ENCODE results near the gene GSK3A. TPM values are rescaled to one million over a fixed set of nuclear protein-coding genes. Genes with fewer than 3 reads are reported as not detected.
A peak's percentile ranks its signal among the peaks of the same experiment; 100 is the strongest.

Gene GSK3A
- total RNA-seq, 2 experiments from 2014 or later, result 30.5 to 31.7 TPM

DNA sequence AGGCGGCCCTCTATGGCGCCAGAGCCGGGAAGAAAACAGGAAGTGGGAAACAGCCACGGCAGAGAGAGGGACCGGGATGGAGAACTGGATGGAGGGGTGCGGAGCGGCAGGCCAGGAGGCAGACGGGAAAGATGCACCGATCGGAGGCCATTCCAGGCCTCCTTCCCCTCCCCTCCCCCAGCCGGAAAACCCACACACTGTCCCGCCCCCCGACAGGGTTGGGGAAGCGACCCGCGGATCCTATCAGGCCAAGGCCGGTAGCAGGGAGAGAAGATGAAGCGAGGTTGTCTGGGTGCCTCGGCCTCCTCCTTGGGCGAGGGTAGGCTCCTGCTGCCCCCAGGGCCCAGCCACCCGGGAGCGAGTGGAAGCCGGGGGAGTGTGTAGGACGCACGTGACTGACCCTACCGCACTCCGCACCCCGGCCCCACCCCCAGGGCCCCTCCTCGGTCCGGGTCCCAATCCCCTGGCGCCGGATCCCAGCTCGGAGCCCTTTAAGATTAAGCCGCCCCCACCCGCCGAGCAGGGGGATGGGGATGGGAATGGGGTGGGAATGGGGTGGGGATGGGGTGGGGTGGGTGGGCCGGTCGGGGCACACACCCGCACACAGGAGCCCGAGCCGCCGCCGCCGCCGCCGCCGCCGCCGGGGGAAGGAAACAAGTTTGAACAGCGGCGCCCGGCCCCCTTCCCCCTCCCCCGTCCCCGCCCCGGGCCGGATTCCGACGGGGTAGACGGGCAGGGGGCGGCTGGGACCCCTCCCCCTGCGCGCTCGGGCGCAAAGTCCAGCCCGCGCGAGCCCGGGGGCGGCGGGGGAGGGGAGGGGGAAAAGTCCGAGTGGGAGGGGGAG is 11.1 kb upstream of the GSK3A start:
- H3K9me3 Mint-ChIP-seq, result no peaks in the 10 kb centered on the region
- peaks cover 5% of the 10 kb centered on the region for H3K27me3 Mint-ChIP-seq
- H3K4me1 Mint-ChIP-seq (ENCODE audit: low read depth), result peaks cover 30% of the 10 kb centered on the region
- H3K4me3 Mint-ChIP-seq, result peak overlapping the region; percentile 95
- intact Hi-C loops (cut with micrococcal nuclease), result loop anchor here (2.0 kb wide), 1 partner anchor 15 kb away; the partner anchor contains the start of gene CIC
- H3K27ac Mint-ChIP-seq, result peak overlapping the region; percentile 91
- ATAC-seq (peak; percentile 17), DNase-seq (peak; percentile 74)
- POLR2A ChIA-PET, result interaction anchor here (0.6 to 15.0 kb wide), 4 partner anchors 17 to 292 kb away, joined by 3 to 119 read pairs (median 10); no protein-coding TSS in a partner anchor
- CTCF ChIA-PET, result interaction anchor here (4.1 kb wide), 1 partner anchor 25 kb away, joined by 29 read pairs; no protein-coding TSS in a partner anchor
- H3K36me3 Mint-ChIP-seq (ENCODE audit: low read depth), result peaks cover 24% of the 10 kb centered on the region
- TF ChIP-seq, protein P1, sequence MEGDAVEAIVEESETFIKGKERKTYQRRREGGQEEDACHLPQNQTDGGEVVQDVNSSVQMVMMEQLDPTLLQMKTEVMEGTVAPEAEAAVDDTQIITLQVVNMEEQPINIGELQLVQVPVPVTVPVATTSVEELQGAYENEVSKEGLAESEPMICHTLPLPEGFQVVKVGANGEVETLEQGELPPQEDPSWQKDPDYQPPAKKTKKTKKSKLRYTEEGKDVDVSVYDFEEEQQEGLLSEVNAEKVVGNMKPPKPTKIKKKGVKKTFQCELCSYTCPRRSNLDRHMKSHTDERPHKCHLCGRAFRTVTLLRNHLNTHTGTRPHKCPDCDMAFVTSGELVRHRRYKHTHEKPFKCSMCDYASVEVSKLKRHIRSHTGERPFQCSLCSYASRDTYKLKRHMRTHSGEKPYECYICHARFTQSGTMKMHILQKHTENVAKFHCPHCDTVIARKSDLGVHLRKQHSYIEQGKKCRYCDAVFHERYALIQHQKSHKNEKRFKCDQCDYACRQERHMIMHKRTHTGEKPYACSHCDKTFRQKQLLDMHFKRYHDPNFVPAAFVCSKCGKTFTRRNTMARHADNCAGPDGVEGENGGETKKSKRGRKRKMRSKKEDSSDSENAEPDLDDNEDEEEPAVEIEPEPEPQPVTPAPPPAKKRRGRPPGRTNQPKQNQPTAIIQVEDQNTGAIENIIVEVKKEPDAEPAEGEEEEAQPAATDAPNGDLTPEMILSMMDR (IDR thresholded peaks at IDR 0.05), result no peak

DNA sequence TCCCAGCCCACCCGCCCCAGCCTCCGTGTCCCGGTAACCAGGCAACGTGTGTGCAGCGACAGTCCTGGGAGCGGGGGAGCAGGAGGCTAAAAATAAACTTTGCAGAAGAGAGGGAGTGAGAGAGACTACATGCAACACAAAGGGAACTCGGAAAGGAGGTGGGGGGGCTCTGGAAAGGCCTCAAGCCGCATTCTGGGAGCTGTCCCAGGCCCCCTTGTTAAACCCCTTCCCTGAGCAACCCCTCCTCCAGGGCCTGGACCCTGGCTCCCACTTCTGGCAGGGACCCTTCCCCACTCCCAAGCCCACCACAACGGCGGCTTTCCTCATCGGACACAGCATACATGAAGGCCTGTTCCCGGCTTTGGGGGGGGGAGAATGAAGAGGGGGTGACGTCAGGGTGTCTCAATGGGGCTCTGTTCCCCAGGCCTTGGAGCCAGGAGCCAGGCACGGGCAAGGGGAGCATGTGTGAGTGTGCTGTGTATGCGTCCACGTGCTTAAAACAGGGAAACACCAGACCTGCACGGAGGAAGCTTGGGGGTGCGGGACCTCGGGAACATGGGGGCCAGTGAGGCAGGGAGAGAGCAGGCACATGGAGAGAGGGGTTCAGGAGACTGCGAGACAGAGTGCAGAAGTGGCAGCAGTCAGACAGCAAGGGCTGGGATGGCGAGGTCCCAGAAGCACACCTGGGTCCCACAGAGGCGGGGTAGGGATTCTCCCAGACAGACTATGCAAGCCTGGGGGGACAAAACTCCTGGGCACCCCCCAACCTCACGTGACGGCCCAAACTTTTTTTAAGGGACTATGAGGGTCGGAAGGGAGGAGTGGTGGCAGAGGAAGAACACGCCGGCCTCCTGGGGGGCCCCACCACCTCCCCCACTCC is 10.2 kb upstream of the GSK3A start:
- intact Hi-C loops (cut with micrococcal nuclease), result no loop called here
- TF ChIP-seq, protein P1 (IDR thresholded peaks at IDR 0.05), result no peak
- peak overlapping the region; percentile 91 for H3K27ac Mint-ChIP-seq
- ATAC-seq (no peak), DNase-seq (peak; percentile 34)
- peaks cover 24% of the 10 kb centered on the region for H3K36me3 Mint-ChIP-seq (ENCODE audit: low read depth)
- POLR2A ChIA-PET, result interaction anchor here (0.6 to 15.0 kb wide), 6 partner anchors 9 to 291 kb away, joined by 3 to 119 read pairs (median 4); no protein-coding TSS in a partner anchor
- CTCF ChIA-PET, result interaction anchor here (0.9 to 4.1 kb wide), 3 partner anchors 11 to 39 kb away, joined by 3 to 29 read pairs (median 4); partner anchors contain the start of gene GSK3A
- peaks cover 30% of the 10 kb centered on the region for H3K4me1 Mint-ChIP-seq (ENCODE audit: low read depth)
- H3K4me3 Mint-ChIP-seq, result peak overlapping the region; percentile 95
- H3K27me3 Mint-ChIP-seq, result peaks cover 5% of the 10 kb centered on the region
- H3K9me3 Mint-ChIP-seq, result no peaks in the 10 kb centered on the region

DNA sequence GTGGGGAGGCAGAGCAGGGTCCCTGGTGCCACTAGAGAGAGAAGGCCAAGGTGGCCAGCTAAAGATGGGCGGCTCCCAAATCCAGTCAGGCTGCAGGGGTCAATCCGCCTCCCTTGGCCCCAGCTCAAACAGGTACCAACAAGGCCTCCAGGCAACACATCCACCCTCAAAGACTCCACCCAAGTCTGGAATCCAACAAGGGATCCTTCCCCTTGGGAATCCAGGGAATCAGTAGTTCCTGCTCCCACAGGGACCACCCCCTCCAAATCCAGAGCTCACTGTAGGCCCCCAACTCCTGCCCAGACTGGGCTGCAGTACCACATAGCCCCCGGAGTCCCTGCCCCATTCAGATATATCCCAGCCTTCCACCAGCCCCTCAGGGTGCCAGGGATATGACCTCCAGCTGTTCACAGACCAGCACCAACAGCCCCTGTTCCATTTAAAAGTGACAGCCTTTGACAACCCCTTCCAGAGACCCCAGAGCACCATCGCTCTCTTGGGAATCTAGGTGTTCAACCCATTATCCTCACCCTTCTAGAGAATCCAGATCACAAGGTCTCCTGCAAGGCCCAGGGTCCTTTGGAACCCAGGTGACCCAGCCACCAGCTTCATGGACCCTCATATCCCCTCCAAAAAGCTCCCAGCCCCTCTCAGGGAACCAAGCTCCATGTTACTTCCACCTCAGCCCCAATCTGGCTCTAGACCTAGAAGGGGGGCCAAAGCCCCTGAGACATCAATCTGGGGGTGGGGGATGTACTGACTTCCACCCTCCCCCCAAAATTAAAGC is 9.4 kb upstream of the GSK3A start:
- TF ChIP-seq, protein P1 (IDR thresholded peaks at IDR 0.05), result no peak
- intact Hi-C loops (cut with micrococcal nuclease), result no loop called here
- Mint-ChIP-seq H3K36me3 (ENCODE audit: low read depth) (peaks cover 28% of the 10 kb centered on the region), H3K9me3 (no peaks in the 10 kb centered on the region), H3K27ac (peak overlapping the region; percentile 91), H3K27me3 (peaks cover 5% of the 10 kb centered on the region), H3K4me1 (ENCODE audit: low read depth) (peaks cover 36% of the 10 kb centered on the region), H3K4me3 (peak overlapping the region; percentile 95)
- ATAC-seq, result no peak
- DNase-seq, result no peak
- ChIA-PET POLR2A (interaction anchor here (0.9 to 15.0 kb wide), 4 partner anchors 8 to 37 kb away, joined by 3 to 119 read pairs (median 10); no protein-coding TSS in a partner anchor), CTCF (interaction anchor here (0.9 to 4.1 kb wide), 4 partner anchors 10 to 40 kb away, joined by 3 to 29 read pairs (median 4); partner anchors contain the start of gene GSK3A)

DNA sequence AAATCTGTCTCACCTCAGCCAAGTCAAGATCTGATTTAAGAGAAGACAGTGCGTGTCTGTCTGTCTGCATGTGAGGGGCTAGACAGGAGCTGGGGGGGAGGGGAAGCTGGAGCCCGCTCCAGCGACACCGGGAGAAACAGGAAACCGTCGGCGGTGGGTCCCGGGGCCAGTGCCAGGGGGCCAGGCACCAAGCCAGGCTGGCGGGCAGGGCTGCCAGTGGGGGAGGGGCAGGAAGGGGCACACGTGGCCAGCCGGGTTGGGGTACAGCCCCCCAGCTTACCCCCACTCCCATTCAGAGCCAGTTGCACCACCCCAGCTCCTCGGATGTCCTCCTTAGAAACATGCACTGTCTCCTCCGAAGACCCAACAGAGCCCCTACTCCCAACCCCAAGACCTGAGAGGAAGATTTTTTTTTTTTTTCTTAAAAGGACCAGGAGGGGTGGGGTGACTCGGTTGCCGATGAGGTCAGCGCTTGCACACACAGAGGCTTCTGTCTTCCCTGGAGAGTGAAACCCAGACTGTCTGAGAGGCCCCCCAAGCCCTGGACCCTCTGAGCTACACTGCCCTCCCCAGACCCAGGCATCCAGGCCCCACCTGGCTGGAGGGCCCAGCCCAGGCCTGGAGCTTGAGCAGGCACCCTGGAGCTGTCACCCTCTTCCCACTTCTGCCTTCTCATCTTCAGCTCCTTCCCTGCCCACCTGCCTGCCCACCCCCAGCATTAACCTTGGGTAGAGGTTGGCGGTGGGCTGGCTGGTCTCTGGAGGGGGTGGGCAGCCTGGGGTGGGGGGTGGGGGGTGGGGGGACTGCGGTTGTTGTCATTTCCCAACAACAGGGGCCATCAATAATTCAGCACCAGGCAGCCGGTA is 8.5 kb upstream of the GSK3A start:
- peak; percentile 17 for ATAC-seq
- Mint-ChIP-seq H3K4me3 (peak overlapping the region; percentile 58), H3K36me3 (ENCODE audit: low read depth) (peaks cover 30% of the 10 kb centered on the region), H3K9me3 (no peaks in the 10 kb centered on the region), H3K27me3 (peaks cover under 1% of the 10 kb centered on the region), H3K27ac (peak overlapping the region; percentile 85), H3K4me1 (ENCODE audit: low read depth) (peaks cover 40% of the 10 kb centered on the region)
- DNase-seq, result peak; percentile 71
- POLR2A ChIA-PET, result interaction anchor here (0.6 to 15.0 kb wide), 5 partner anchors 8 to 696 kb away, joined by 3 to 119 read pairs (median 5); no protein-coding TSS in a partner anchor
- intact Hi-C loops (cut with micrococcal nuclease), result no loop called here
- CTCF ChIA-PET, result interaction anchor here (1.1 to 4.1 kb wide), 3 partner anchors 9 to 28 kb away, joined by 3 to 29 read pairs (median 4); partner anchors contain the start of gene GSK3A
- TF ChIP-seq, protein P1 (IDR thresholded peaks at IDR 0.05), result no peak
